Activated naive CD8-positive, alpha-beta T cell treated with anti-CD3 and anti-CD28 coated beads for 36 hours (primary cell): ENCODE data around the gene LGALS14. TPM values are rescaled to one million over a fixed set of nuclear protein-coding genes. Genes with fewer than 3 reads are reported as not detected.
"Not testable (repeated sequence)": the region's sequence is repeated elsewhere in the genome, so short reads cannot be mapped to it uniquely, and the experiment has no call there.

Experiments
- DNase-seq: peaks from one replicate; pipeline ENCODE4 v3.0.0; 2021
- H3K27ac Mint-ChIP-seq: one replicate; pipeline ENCODE4 v1.8.0; 2022; ENCODE audit warnings: mild to moderate bottlenecking, moderate library complexity, mixed read lengths
- H3K27me3 Mint-ChIP-seq: one replicate; pipeline ENCODE4 v1.8.0; 2022; ENCODE audit warnings: mild to moderate bottlenecking, mixed read lengths
- H3K36me3 Mint-ChIP-seq: one replicate; pipeline ENCODE4 v1.8.0; 2021; ENCODE audit warnings: mild to moderate bottlenecking, mixed read lengths
- H3K4me1 Mint-ChIP-seq: one replicate; pipeline ENCODE4 v1.8.0; 2021; ENCODE audit warnings: mixed read lengths
- H3K4me3 Mint-ChIP-seq: one replicate; pipeline ENCODE4 v1.8.0; 2022; ENCODE audit warnings: mild to moderate bottlenecking, moderate library complexity, mixed read lengths
- H3K9me3 Mint-ChIP-seq: one replicate; pipeline ENCODE4 v1.8.0; 2022; ENCODE audit warnings: mixed read lengths
- total RNA-seq, 2 experiments: library from RNA; stranded (reverse); gene quantifications; one replicate each; pipeline ENCODE4 v1.2.3, GENCODE V29; 2021

Gene LGALS14
- total RNA-seq, 2 experiments from 2014 or later, result 0.39 to 0.70 TPM

DNA sequence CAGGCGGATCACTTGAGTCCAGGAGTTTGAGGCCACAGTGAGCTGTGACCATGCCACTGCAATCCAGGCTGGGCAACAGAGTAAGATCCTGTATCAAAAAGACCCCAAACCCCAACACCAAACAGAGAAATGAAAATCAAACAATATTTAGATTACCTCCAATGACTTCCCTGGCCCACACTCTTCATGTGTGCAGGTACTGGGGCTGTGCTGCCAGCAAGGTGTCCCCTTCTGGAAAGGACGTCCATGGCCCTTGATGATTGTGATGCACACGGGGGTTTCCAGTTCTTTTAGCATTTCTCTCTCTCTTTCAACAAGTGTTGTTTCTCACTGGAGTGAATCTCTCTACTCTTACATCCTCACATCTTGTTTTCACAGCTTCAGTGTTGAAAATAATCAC lies 23.7 kb upstream of the LGALS14 start:
- Mint-ChIP-seq H3K27me3 (peaks cover 11% of the 10 kb centered on the region), H3K4me1 (peaks cover 27% of the 10 kb centered on the region), H3K9me3 (no peaks in the 10 kb centered on the region), H3K4me3 (no peak overlapping the region), H3K27ac (no peak overlapping the region), H3K36me3 (no peaks in the 10 kb centered on the region)
- DNase-seq, result no peak

- Mint-ChIP-seq H3K36me3 (no peaks in the 10 kb centered on the region), H3K4me3 (no peak overlapping the region), H3K27me3 (peaks cover 8% of the 10 kb centered on the region), H3K9me3 (no peaks in the 10 kb centered on the region), H3K4me1 (peaks cover 21% of the 10 kb centered on the region), H3K27ac (no peak overlapping the region)
- DNase-seq, result no peak
Observed at GRCh38 chr19:39681416-39681815, 22.9 kb upstream of the LGALS14 start.

DNA sequence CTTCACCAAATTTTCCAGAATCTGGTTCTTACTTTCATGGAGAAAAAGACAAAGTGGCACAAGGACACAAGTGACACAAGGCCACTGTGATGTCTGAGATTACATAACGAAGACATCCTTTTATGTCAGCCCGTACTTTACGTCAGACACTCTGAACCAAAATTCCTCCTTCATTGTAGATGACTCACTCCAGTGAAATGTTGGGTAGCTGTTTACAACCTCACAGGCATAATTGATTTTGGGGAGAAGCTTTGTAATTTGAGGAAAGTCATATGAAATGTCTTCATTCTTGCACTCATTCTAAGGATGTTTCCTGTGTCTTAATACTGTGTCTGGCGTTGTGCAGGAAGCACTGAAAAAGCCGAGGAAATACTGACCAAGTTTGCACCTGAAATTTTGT lies 20.0 kb upstream of the LGALS14 start:
- Mint-ChIP-seq H3K4me1 (peaks cover 6% of the 10 kb centered on the region), H3K4me3 (no peak overlapping the region), H3K27me3 (peaks cover 8% of the 10 kb centered on the region), H3K9me3 (no peaks in the 10 kb centered on the region), H3K27ac (no peak overlapping the region), H3K36me3 (no peaks in the 10 kb centered on the region)
- DNase-seq, result no peak

DNA sequence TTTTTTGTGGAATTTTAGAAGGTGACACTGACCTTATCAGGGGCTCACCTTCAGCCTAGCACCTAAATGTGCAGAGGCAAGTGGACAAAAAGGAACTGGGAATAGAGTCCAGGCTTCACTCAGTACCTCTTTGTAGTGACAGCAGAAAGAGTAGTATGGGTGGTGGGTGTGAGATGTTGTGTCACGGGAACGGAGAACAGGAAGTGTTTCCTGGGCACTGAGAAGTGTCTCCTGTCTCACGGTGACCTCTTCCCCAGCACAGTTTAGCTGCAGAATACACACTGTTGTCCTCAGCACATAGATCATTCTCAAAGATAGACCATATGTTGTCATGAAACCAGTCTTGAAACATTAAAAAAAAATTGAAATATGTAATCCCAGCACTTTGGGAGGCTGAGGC lies 17.5 kb upstream of the LGALS14 start:
- peaks cover 12% of the 10 kb centered on the region for H3K27me3 Mint-ChIP-seq
- no peaks in the 10 kb centered on the region for H3K9me3 Mint-ChIP-seq
- H3K27ac Mint-ChIP-seq, result no peak overlapping the region
- H3K4me1 Mint-ChIP-seq, result no peaks in the 10 kb centered on the region
- DNase-seq, result no peak
- no peak overlapping the region for H3K4me3 Mint-ChIP-seq
- no peaks in the 10 kb centered on the region for H3K36me3 Mint-ChIP-seq

DNA sequence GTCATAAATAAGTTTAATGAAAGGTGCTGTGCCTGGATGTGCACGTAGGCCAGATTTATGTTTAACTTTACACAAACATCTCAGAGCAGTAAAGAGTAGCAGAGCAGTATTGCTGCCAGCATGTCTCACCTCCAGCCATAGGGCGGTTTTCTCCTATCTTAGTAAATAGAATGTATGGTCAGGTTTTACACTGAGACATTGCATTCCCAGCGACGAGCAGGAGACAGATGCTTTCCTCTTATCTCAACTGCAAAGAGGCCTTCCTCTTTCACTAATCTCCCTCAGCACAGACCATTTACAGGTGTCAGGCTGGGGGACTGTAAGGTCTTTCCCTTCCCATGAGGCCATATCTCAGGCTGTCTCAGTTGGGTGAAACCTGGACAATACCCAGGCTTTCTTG lies 15.6 kb upstream of the LGALS14 start:
- not testable (repeated sequence) for H3K9me3 Mint-ChIP-seq, H3K36me3 Mint-ChIP-seq, H3K27ac Mint-ChIP-seq, DNase-seq, H3K4me3 Mint-ChIP-seq, H3K4me1 Mint-ChIP-seq, H3K27me3 Mint-ChIP-seq

DNA sequence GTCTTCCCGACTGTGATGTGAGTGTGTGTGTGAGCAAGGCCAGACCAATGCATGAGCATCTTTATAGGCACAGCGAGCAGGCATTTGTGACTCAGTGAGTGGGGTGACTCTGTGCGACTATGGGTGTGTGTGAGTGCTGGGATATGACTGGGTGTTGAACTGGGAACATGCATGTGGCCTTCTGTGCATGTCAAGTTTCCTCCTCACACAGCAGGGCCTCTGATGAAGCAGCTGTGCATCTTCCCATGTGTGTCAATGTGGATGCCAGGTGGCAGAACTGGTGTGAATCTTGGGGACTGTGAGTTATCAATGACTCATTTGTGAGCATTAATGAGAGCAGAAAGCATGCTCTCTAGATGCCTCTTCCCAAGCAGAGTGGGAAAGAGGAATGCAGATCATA lies 12.1 kb upstream of the LGALS14 start:
- no peaks in the 10 kb centered on the region for H3K36me3 Mint-ChIP-seq
- H3K9me3 Mint-ChIP-seq, result no peaks in the 10 kb centered on the region
- H3K27me3 Mint-ChIP-seq, result peaks cover 29% of the 10 kb centered on the region
- no peaks in the 10 kb centered on the region for H3K4me1 Mint-ChIP-seq
- H3K27ac Mint-ChIP-seq, result no peak overlapping the region
- DNase-seq, result no peak
- H3K4me3 Mint-ChIP-seq, result no peak overlapping the region

GRCh38 chr19:39692822-39693221 lies 11.5 kb upstream of the LGALS14 start:
- H3K9me3 Mint-ChIP-seq, result no peaks in the 10 kb centered on the region
- H3K27ac Mint-ChIP-seq, result no peak overlapping the region
- peaks cover 35% of the 10 kb centered on the region for H3K27me3 Mint-ChIP-seq
- no peaks in the 10 kb centered on the region for H3K4me1 Mint-ChIP-seq
- no peak for DNase-seq
- no peak overlapping the region for H3K4me3 Mint-ChIP-seq
- H3K36me3 Mint-ChIP-seq, result no peaks in the 10 kb centered on the region

GRCh38 chr19:39695759-39696158 lies 8.5 kb upstream of the LGALS14 start:
- peaks cover 49% of the 10 kb centered on the region for H3K27me3 Mint-ChIP-seq
- H3K4me3 Mint-ChIP-seq, result no peak overlapping the region

GRCh38 chr19:39696387-39696786 lies 7.9 kb upstream of the LGALS14 start:
- Mint-ChIP-seq H3K4me3 (no peak overlapping the region), H3K9me3 (no peaks in the 10 kb centered on the region), H3K4me1 (no peaks in the 10 kb centered on the region), H3K27ac (no peak overlapping the region), H3K27me3 (peaks cover 48% of the 10 kb centered on the region), H3K36me3 (no peaks in the 10 kb centered on the region)
- no peak for DNase-seq

More at GRCh38 chr19:39695759-39696158, 8.5 kb upstream of the LGALS14 start:
- Mint-ChIP-seq H3K36me3 (no peaks in the 10 kb centered on the region), H3K27ac (no peak overlapping the region), H3K4me1 (no peaks in the 10 kb centered on the region), H3K9me3 (no peaks in the 10 kb centered on the region)
- no peak for DNase-seq

GRCh38 chr19:39698535-39698934 lies 5.7 kb upstream of the LGALS14 start:
- no peaks in the 10 kb centered on the region for H3K4me1 Mint-ChIP-seq
- no peaks in the 10 kb centered on the region for H3K36me3 Mint-ChIP-seq
- peaks cover 53% of the 10 kb centered on the region for H3K27me3 Mint-ChIP-seq
- no peak for DNase-seq
- no peaks in the 10 kb centered on the region for H3K9me3 Mint-ChIP-seq
- H3K27ac Mint-ChIP-seq, result no peak overlapping the region
- no peak overlapping the region for H3K4me3 Mint-ChIP-seq

GRCh38 chr19:39701291-39701690 lies 3.0 kb upstream of the LGALS14 start:
- no peak overlapping the region for H3K27ac Mint-ChIP-seq
- no peak for DNase-seq
- H3K27me3 Mint-ChIP-seq, result peaks cover 34% of the 10 kb centered on the region
- H3K36me3 Mint-ChIP-seq, result peaks cover 2% of the 10 kb centered on the region
- H3K9me3 Mint-ChIP-seq, result no peaks in the 10 kb centered on the region
- H3K4me3 Mint-ChIP-seq, result no peak overlapping the region
- peaks cover 19% of the 10 kb centered on the region for H3K4me1 Mint-ChIP-seq

- H3K27me3 Mint-ChIP-seq, result peaks cover 6% of the 10 kb centered on the region
- H3K27ac Mint-ChIP-seq, result peak overlapping the region; percentile 54
- DNase-seq, result peak; percentile 20
- peaks cover 2% of the 10 kb centered on the region for H3K36me3 Mint-ChIP-seq
- H3K4me1 Mint-ChIP-seq, result peaks cover 21% of the 10 kb centered on the region
- no peak overlapping the region for H3K4me3 Mint-ChIP-seq
- no peaks in the 10 kb centered on the region for H3K9me3 Mint-ChIP-seq
Observed at GRCh38 chr19:39705578-39706188, 1.4 kb downstream of the LGALS14 start.

DNA sequence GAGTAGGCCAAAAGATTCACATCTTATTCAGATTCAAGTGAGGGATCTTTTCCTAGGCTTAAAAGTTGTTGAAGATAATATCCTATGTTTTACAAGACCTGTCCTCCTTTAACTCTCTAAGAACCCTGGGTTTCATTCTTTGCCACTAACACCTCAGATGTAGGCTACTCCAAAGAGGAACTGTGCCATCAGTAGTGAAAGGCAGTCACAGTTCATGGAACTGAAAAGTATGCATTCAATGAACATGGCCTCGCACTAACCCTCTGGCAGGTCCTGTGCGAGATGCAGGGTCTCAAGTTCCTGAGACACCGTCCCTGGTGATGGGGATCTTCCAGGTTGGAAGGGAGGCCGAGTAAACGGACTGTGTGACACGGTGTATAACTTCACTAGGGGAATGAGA lies 4.3 kb downstream of the LGALS14 start:
- peaks cover 21% of the 10 kb centered on the region for H3K4me1 Mint-ChIP-seq
- no peak overlapping the region for H3K27ac Mint-ChIP-seq

GRCh38 chr19:39709026-39709872 lies 5.0 kb downstream of the LGALS14 start:
- Mint-ChIP-seq H3K4me1 (peaks cover 19% of the 10 kb centered on the region), H3K27me3 (peaks cover 11% of the 10 kb centered on the region), H3K36me3 (peaks cover 2% of the 10 kb centered on the region), H3K27ac (no peak overlapping the region), H3K4me3 (no peak overlapping the region), H3K9me3 (peaks cover 7% of the 10 kb centered on the region)
- DNase-seq, result no peak

More for the DNA sequence above, 4.3 kb downstream of the LGALS14 start:
- H3K27me3 Mint-ChIP-seq, result peaks cover 8% of the 10 kb centered on the region
- DNase-seq, result no peak
- H3K4me3 Mint-ChIP-seq, result no peak overlapping the region
- H3K36me3 Mint-ChIP-seq, result peaks cover 2% of the 10 kb centered on the region
- H3K9me3 Mint-ChIP-seq, result peaks cover 5% of the 10 kb centered on the region

- Mint-ChIP-seq H3K27ac (no peak overlapping the region), H3K27me3 (peaks cover 17% of the 10 kb centered on the region), H3K9me3 (peaks cover 10% of the 10 kb centered on the region), H3K36me3 (peaks cover 2% of the 10 kb centered on the region), H3K4me3 (no peak overlapping the region), H3K4me1 (peaks cover 7% of the 10 kb centered on the region)
- DNase-seq, result no peak
Observed at GRCh38 chr19:39710333-39710890, 6.1 kb downstream of the LGALS14 start.
